Measurements from ENCODE around the gene OSBPL6.

DNA sequence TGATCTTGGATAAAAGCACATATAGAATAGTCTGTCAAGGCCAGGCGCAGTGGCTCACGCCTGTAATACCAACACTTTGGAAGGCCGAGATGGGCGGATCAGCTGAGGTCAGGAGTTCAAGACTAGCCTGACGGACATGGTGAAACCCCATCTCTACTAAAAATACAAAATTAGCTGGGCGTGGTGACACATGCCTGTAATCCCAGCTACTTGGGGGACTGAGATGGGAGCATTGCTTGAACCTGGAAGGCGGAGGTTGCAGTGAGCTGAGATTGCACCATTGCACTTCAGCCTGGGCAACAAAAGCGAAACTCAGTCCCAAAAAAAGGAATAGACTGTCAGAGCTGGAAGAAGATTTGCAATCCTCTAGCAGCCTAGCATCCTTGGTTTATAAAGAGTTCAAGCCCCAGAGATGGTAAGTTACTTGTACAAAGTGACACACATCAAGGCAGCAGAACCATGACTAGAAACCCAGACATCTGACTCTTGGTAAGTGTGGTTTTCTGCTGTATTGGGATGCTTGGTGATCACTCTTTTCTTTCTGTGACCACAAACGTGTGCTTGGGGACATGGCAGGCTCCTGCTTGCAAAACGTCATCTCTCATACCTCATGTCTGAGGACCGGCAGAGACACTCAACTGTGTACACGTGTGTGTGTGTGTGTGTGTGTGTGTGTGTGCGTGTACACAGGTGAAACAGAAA lies 69.0 kb downstream of the OSBPL6 start:
- TF ChIP-seq POLR2AphosphoS5 (IDR thresholded peaks at IDR 0.05; ENCODE audit: low read depth, low read length): no peak
- TF ChIP-seq, protein P1, sequence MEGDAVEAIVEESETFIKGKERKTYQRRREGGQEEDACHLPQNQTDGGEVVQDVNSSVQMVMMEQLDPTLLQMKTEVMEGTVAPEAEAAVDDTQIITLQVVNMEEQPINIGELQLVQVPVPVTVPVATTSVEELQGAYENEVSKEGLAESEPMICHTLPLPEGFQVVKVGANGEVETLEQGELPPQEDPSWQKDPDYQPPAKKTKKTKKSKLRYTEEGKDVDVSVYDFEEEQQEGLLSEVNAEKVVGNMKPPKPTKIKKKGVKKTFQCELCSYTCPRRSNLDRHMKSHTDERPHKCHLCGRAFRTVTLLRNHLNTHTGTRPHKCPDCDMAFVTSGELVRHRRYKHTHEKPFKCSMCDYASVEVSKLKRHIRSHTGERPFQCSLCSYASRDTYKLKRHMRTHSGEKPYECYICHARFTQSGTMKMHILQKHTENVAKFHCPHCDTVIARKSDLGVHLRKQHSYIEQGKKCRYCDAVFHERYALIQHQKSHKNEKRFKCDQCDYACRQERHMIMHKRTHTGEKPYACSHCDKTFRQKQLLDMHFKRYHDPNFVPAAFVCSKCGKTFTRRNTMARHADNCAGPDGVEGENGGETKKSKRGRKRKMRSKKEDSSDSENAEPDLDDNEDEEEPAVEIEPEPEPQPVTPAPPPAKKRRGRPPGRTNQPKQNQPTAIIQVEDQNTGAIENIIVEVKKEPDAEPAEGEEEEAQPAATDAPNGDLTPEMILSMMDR (IDR thresholded peaks at IDR 0.05): no peak

Measured in Panc1 (cell line).